WTC11 (cell line): ENCODE data around the gene FAM187B. TPM values are rescaled to one million over a fixed set of nuclear protein-coding genes. Genes with fewer than 3 reads are reported as not detected.

Source experiments
- ATAC-seq: fragments of 200-7000 bp; cut with Tn5 transposase; 2 replicates; pipeline ENCODE4 v1.10.0; 2021; ENCODE audit warnings: mild to moderate bottlenecking, moderate library complexity
- CTCF ChIA-PET: fragments of 300-600 bp; sonication (Branson Sonifier 250); formaldehyde crosslinking; loops from one replicate; lab custom pipeline; 2021; ENCODE audit warnings: antibody characterized with exemption; lab: Charles Lee
- POLR2A ChIA-PET: fragments of 350-600 bp; sonication (Branson Sonifier 250); formaldehyde crosslinking; loops from one replicate; lab custom pipeline; 2021; ENCODE audit warnings: antibody characterized with exemption; lab: Charles Lee
- DNase-seq: peaks from one replicate; pipeline ENCODE4 v3.0.0; 2021; ENCODE audit warnings: low spot score
- H3K27ac Mint-ChIP-seq: 2 replicates; pipeline ENCODE4 v1.8.0; 2021; ENCODE audit warnings: mixed read lengths
- H3K27me3 Mint-ChIP-seq: 2 replicates; pipeline ENCODE4 v1.8.0; 2021; ENCODE audit warnings: low read depth, mild to moderate bottlenecking, moderate library complexity, mixed read lengths
- H3K36me3 Mint-ChIP-seq: 2 replicates; pipeline ENCODE4 v1.8.0; 2021; ENCODE audit warnings: mixed read lengths
- H3K4me1 Mint-ChIP-seq: 2 replicates; pipeline ENCODE4 v1.8.0; 2022; ENCODE audit warnings: mixed read lengths
- H3K4me3 Mint-ChIP-seq: 2 replicates; pipeline ENCODE4 v1.8.0; 2021; ENCODE audit warnings: mild to moderate bottlenecking, moderate library complexity, mixed read lengths
- H3K9me3 Mint-ChIP-seq: 2 replicates; pipeline ENCODE4 v1.8.0; 2021; ENCODE audit warnings: mixed read lengths
- AR ChIP-seq: fragments of 250-450 bp; sonication (Bioruptor Pico); IDR thresholded peaks from 2 replicates; pipeline ENCODE4 v1.9.0; 2021; ENCODE audit warnings: mild to moderate bottlenecking
- ATF1 ChIP-seq: sonication (generic); formaldehyde crosslinking; IDR thresholded peaks from 2 replicates; pipeline ENCODE4 v1.8.1; 2023; ENCODE audit warnings: mild to moderate bottlenecking, moderate library complexity, missing genetic modification reagents
- ATF3 ChIP-seq: sonication (generic); formaldehyde crosslinking; conservative IDR thresholded peaks from 2 replicates; pipeline ENCODE4 v1.8.1; 2022; ENCODE audit warnings: mild to moderate bottlenecking, missing genetic modification reagents
- ATF6 ChIP-seq: sonication (generic); formaldehyde crosslinking; IDR thresholded peaks from 2 replicates; pipeline ENCODE4 v1.8.1; 2023; ENCODE audit warnings: mild to moderate bottlenecking, missing genetic modification reagents
- CREB1 ChIP-seq: sonication (generic); formaldehyde crosslinking; IDR thresholded peaks from 2 replicates; pipeline ENCODE4 v1.8.0; 2023; ENCODE audit warnings: mild to moderate bottlenecking, missing genetic modification reagents
- CTCF ChIP-seq: fragments of 200-600 bp; IDR thresholded peaks from 2 replicates; pipeline ENCODE4 v1.8.0; 2022; ENCODE audit warnings: antibody characterized with exemption
- FOXP1 ChIP-seq: sonication (generic); formaldehyde crosslinking; IDR thresholded peaks from 2 replicates; pipeline ENCODE4 v1.8.0; 2022; ENCODE audit warnings: missing genetic modification reagents, mild to moderate bottlenecking, moderate library complexity, borderline replicate concordance
- GRHL2 ChIP-seq: fragments of 250-450 bp; sonication (Bioruptor Pico); IDR thresholded peaks from 2 replicates; pipeline ENCODE4 v1.8.0; 2022; ENCODE audit warnings: mild to moderate bottlenecking, moderate library complexity; ENCODE audit not compliant: insufficient replicate concordance, severe bottlenecking
- GTF2I ChIP-seq: fragments of 250-450 bp; sonication (Bioruptor Pico); conservative IDR thresholded peaks from 2 replicates; pipeline ENCODE4 v1.4.0; 2021; ENCODE audit warnings: mild to moderate bottlenecking
- IRF1 ChIP-seq: sonication (generic); formaldehyde crosslinking; IDR thresholded peaks from 2 replicates; pipeline ENCODE4 v1.8.0; 2023; ENCODE audit warnings: missing genetic modification reagents
- JUN ChIP-seq: sonication (generic); formaldehyde crosslinking; IDR thresholded peaks from 2 replicates; pipeline ENCODE4 v1.8.0; 2023; ENCODE audit warnings: mild to moderate bottlenecking, missing genetic modification reagents
- NFATC4 ChIP-seq: fragments of 250-450 bp; sonication (Bioruptor Pico); IDR thresholded peaks from 2 replicates; pipeline ENCODE4 v1.9.0; 2021; ENCODE audit warnings: mild to moderate bottlenecking
- NR2C2 ChIP-seq: sonication (generic); formaldehyde crosslinking; IDR thresholded peaks from 2 replicates; pipeline ENCODE4 v1.8.0; 2022; ENCODE audit warnings: mild to moderate bottlenecking, missing genetic modification reagents
- NR3C1 ChIP-seq: sonication (generic); formaldehyde crosslinking; conservative IDR thresholded peaks from 2 replicates; pipeline ENCODE4 v1.8.1; 2023; ENCODE audit warnings: low read depth, mild to moderate bottlenecking, missing genetic modification reagents
- PRRX2 ChIP-seq: fragments of 250-450 bp; sonication (Bioruptor Pico); IDR thresholded peaks from 2 replicates; pipeline ENCODE4 v1.8.0; 2021; ENCODE audit warnings: mild to moderate bottlenecking
- RELA ChIP-seq: sonication (generic); formaldehyde crosslinking; IDR thresholded peaks from 2 replicates; pipeline ENCODE4 v1.8.1; 2022; ENCODE audit warnings: missing genetic modification reagents, mild to moderate bottlenecking, borderline replicate concordance
- TCF7 ChIP-seq: sonication (generic); formaldehyde crosslinking; IDR thresholded peaks from 2 replicates; pipeline ENCODE4 v1.8.0; 2022; ENCODE audit warnings: mild to moderate bottlenecking, low read depth, missing genetic modification reagents, moderate library complexity
- TEAD1 ChIP-seq: sonication (generic); formaldehyde crosslinking; IDR thresholded peaks from 2 replicates; pipeline ENCODE4 v1.8.0; 2022; ENCODE audit warnings: mild to moderate bottlenecking, missing genetic modification reagents
- TEAD4 ChIP-seq: sonication (generic); formaldehyde crosslinking; IDR thresholded peaks from 2 replicates; pipeline ENCODE4 v1.8.0; 2022; ENCODE audit warnings: mild to moderate bottlenecking, missing genetic modification reagents
- ZNF263 ChIP-seq: sonication (generic); formaldehyde crosslinking; IDR thresholded peaks from 2 replicates; pipeline ENCODE4 v1.8.1; 2022; ENCODE audit warnings: low read depth, mild to moderate bottlenecking, moderate library complexity, missing genetic modification reagents
- ZNF281 ChIP-seq: sonication (generic); formaldehyde crosslinking; IDR thresholded peaks from 2 replicates; pipeline ENCODE4 v1.8.0; 2023; ENCODE audit warnings: mild to moderate bottlenecking, missing genetic modification reagents
- total RNA-seq: library from RNA; stranded (reverse); gene quantifications from 3 replicates; pipeline ENCODE4 v1.2.3, GENCODE V29; 2021

The FAM187B gene
- total RNA-seq, 1 experiment from 2014 or later, result 0.20 TPM

GRCh38 chr19:35212241-35212640 is 16.3 kb downstream of the FAM187B start:
- Mint-ChIP-seq H3K9me3 (peaks cover 14% of the 10 kb centered on the region), H3K4me3 (no peak overlapping the region), H3K27ac (0 out of 2 replicates have a peak overlapping the region, but pooled peaks have one; percentile 41), H3K36me3 (peaks cover 3% of the 10 kb centered on the region; the same call in 1 of the 2 replicates), H3K27me3 (no peaks in the 10 kb centered on the region; the same call in 1 of the 2 replicates), H3K4me1 (peaks cover 14% of the 10 kb centered on the region)
- TF ChIP-seq NR3C1, result no peak
- POLR2A ChIA-PET, result interaction anchor here (0.6 kb wide), 1 partner anchor 25 kb away, joined by 4 read pairs; no protein-coding TSS in a partner anchor
- DNase-seq (no peak), ATAC-seq (no peak)
- CTCF ChIA-PET, result interaction anchor here (0.7 to 1.5 kb wide), 3 partner anchors 13 to 97 kb away, joined by 3 to 7 read pairs (median 3); no protein-coding TSS in a partner anchor

- Mint-ChIP-seq H3K27ac (0 out of 2 replicates have a peak overlapping the region, but pooled peaks have one; percentile 41), H3K27me3 (no peaks in the 10 kb centered on the region; the same call in 1 of the 2 replicates), H3K9me3 (peaks cover 9% of the 10 kb centered on the region), H3K36me3 (no peaks in the 10 kb centered on the region; the same call in 1 of the 2 replicates), H3K4me3 (no peak overlapping the region), H3K4me1 (peaks cover 14% of the 10 kb centered on the region)
- ATAC-seq, result no peak
- no peak for TF ChIP-seq ATF3 (CRISPR knock-in tag)
- TF ChIP-seq FOXP1 (CRISPR knock-in tag), result no peak
- TF ChIP-seq CTCF, result no peak
- TF ChIP-seq NR3C1, result no peak
- TF ChIP-seq TEAD4 (CRISPR knock-in tag), result no peak
- no peak for TF ChIP-seq GTF2I
- no peak for TF ChIP-seq TEAD1 (CRISPR knock-in tag)
- TF ChIP-seq AR (CRISPR knock-in tag), result no peak
- no peak for TF ChIP-seq ATF1
- TF ChIP-seq ZNF263 (CRISPR knock-in tag), result no peak
- no peak for TF ChIP-seq JUN (CRISPR knock-in tag)
- TF ChIP-seq GRHL2, result no peak
- no peak for TF ChIP-seq NR2C2 (CRISPR knock-in tag)
- TF ChIP-seq RELA (CRISPR knock-in tag), result no peak
- no peak for TF ChIP-seq TCF7 (CRISPR knock-in tag)
- POLR2A ChIA-PET, result interaction anchor here (0.7 kb wide), 1 partner anchor 9 kb away, joined by 3 read pairs; no protein-coding TSS in a partner anchor
- CTCF ChIA-PET, result interaction anchor here (0.7 to 1.5 kb wide), 3 partner anchors 13 to 97 kb away, joined by 3 to 7 read pairs (median 3); no protein-coding TSS in a partner anchor
- no peak for DNase-seq
Measured at GRCh38 chr19:35211545-35212230, 16.9 kb downstream of the FAM187B start.

- Mint-ChIP-seq H3K4me3 (no peak overlapping the region), H3K36me3 (0 out of 2 replicates have a peak, but pooled peaks cover 4% of the 10 kb centered on the region), H3K9me3 (peaks cover 10% of the 10 kb centered on the region), H3K27ac (no peak overlapping the region), H3K27me3 (no peaks in the 10 kb centered on the region; the same call in 1 of the 2 replicates), H3K4me1 (peaks cover 17% of the 10 kb centered on the region)
- no peak for ATAC-seq
- POLR2A ChIA-PET, result no interaction called here
- CTCF ChIA-PET, result interaction anchor here (1.6 kb wide), 1 partner anchor 57 kb away, joined by 5 read pairs; no protein-coding TSS in a partner anchor
- DNase-seq, result no peak
- no peak for TF ChIP-seq NFATC4
- no peak for TF ChIP-seq ZNF281 (CRISPR knock-in tag)
- no peak for TF ChIP-seq IRF1 (CRISPR knock-in tag)
- TF ChIP-seq PRRX2 (CRISPR knock-in tag), result no peak
- TF ChIP-seq ATF6 (CRISPR knock-in tag), result no peak
- no peak for TF ChIP-seq CREB1
Measured at GRCh38 chr19:35209646-35210045, 18.9 kb downstream of the FAM187B start.
